ENCODE results near the gene TPPP2.
A peak's percentile ranks its signal among the peaks of the same experiment; 100 is the strongest.

The TPPP2 gene

GRCh38 chr14:21057803-21058675 is 28.0 kb downstream of the TPPP2 start, which contains the start of gene RNASE8:
Gene RNASE8, plus strand, starts transcription at chr14:21057822. Its CDS starts 71 bp downstream, at chr14:21057893.
- no peak for DNase-seq (ENCODE audit: low read depth in 2 of 2)

DNA sequence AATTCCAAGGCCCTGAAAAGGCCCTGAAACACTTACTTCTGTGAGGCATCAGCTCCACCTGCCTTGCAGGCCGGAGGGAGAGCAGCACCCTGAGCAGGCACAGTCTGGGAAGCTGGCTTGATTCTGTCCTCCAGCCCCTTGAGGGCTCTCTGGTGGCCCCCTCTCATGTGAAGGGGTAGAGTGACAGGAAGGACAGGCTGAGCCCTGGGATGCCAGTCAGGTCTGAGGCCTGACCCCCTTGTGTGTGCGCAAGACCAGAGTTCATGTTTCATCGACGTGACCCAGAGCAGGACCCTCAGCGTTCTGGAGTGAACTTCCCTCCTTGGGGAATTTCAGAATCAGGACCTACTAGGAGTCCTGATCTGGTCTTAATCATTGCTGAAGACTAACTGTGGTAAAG is 28.9 kb downstream of the TPPP2 start:
- DNase-seq (ENCODE audit: low read depth in 2 of 2): no peak

- no peak for DNase-seq (ENCODE audit: low read depth in 2 of 2)
These were observed 30.0 kb downstream of the TPPP2 start for GRCh38 chr14:21059842-21060613.

GRCh38 chr14:21060614-21061346 is 30.8 kb downstream of the TPPP2 start:
- DNase-seq (ENCODE audit: low read depth in 2 of 2): no peak

DNA sequence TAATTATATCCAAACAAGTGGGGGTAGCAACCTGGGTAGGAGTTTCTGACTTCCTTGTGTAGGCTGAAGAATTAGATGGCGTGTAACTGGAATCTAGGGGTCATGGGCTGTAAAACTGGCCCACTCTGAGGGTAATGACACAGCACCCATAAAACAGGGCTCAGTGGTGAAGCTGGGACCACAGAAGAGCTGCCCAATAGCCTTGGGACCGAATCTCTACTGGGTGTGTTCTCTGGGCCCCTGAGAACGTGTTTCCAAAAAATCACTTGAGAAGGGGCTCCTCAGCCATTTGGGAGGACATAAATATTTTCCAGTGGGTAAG is 31.3 kb downstream of the TPPP2 start:
- no peak for DNase-seq (ENCODE audit: low read depth in 2 of 2)

GRCh38 chr14:21063479-21063878 is 33.5 kb downstream of the TPPP2 start:
- no peak for DNase-seq (ENCODE audit: low read depth in 2 of 2)

DNA sequence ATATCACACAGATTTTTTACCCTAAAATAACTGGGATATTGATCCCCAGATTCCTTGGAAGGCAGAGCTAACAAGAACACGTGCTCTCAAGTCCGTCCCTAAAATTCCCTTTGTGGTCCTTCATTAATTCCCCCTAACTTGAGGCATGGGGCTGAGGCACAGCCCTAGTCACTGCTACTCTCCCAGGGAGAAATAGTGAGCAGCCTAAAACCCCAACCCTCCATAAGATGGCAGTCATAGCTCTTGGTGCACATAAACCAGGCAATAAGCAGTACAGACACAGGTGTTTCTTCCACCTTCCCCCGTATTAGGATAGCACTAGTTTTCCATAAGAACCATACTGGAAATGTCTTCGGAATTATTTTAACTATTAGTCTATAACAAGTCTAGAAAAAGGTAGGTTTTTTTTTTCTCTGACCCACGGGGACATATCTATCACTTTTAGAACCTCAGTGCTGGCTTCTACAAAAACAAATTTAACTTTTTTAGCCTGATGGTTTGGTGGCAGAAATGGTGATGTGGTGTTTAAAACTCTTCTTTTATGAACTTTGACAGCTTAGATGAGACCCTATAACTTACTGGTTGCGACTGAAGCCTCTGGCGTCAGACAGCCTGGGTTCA is 37.0 kb downstream of the TPPP2 start:
- DNase-seq (ENCODE audit: low read depth in 2 of 2): no peak

DNA sequence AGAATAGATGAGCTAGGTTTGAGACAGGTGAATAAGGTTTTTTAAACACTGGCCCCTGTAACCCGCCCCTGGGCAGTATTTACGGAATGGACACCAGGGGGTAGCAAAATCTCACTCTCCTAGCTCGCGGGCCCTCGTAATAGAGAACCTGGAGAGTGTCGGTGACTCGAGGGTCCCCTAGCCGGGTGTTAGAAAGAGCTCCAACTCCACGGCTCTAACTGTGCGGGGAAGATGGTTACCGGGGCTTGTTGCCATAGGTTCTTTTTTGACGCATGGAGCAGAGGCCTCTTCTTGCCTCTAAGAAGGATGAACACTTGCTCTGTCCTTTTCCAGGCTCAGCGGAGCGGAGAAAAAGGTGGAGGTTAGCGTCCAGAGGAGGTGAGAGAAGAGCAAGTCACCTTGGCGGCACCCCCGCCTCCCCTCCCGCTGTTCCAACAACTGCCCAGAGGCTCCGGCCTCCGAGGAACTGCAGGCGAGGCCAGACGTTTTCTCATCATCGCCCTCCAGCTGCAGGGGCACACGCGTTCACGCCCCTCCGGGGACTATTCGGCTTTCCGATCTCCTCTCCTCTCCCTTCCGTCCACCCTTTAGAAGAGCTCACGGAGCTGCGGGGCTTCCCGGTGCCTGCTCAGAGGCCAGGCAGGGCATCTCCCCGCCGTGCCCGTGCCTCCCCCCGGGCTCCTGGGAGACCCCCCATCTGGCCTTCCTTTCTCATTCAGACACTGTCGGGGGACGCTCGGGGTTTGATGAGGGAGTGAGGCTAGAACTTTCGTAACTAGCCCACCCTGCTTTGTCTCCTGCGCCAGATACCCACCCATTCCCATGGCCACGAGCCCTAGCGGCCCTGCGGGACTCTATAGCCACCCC is 38.7 kb downstream of the TPPP2 start:
- no peak for DNase-seq (ENCODE audit: low read depth in 2 of 2)

DNA sequence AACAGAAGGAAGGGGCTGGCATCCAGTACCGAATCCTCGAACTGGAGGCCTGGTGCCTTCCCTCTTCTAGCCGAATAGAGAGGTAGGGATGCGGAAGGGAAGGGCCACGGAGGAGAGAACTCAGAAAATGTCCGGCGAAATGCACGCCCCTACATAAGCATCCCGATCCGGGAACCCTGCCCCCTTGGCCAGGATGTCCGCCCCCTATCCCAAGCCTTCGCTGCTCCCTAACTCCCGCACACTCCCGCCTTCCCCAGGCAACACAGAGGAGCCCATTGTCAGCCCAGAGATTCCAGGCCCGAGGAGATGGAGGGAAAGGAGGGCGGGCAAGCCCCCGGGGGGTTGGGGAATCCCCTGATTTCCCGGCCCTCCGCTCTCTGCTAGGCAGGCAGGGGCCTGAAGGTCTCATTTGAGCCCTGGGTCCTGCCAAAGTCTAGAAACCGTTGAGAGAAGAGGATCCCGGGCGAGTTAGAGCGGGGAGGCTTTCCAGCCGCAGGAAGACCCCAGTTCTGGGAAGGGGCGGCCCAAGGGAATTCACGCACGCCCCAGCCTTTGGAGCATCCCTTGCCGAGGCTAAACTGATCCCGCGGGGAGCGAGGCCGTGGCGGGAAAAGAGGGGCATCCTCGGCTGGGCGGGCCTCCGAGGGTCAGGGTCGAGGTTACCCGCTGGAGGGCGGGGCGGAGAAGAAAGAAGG is 39.5 kb downstream of the TPPP2 start:
- DNase-seq (ENCODE audit: low read depth in 2 of 2): no peak

DNA sequence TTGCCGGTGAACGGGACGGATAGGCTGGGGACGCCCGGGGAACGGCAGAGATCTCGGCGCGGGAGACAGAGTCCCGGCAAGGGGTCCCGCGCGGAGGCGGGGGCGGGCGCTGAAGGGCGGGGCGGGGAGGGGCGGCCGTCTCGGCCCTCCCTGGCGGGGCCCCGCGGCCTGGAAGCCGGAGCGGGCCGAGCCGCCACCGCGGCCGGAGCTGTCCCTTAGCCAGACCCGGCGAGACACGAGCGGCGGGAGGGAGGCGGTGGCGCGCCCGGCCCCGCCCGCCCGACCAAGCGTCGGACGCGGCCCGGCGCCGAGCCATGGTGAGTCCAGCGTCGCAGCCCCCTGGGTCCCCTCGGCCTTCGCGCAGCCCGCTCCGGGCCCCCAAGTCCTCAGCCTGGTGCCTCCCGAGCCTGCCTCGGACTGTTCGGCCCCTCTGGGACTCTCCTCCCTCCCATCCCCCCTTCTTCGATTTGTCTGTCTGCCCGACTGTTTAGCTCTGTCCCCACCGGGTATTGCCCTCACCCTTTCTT is 40.1 kb downstream of the TPPP2 start, which contains the start of gene ARHGEF40:
TSS of gene ARHGEF40 (plus strand) at position 222 of the 527 bp plus-strand sequence. CDS start at position 315, 93 bp downstream.
- DNase-seq (ENCODE audit: low read depth in 2 of 2): no peak

GRCh38 chr14:21070610-21071224 is 40.7 kb downstream of the TPPP2 start:
- DNase-seq (ENCODE audit: low read depth in 2 of 2): no peak

- DNase-seq (ENCODE audit: low read depth in 2 of 2): peak in 1 of 2 donors; percentile 44
These were observed 41.4 kb downstream of the TPPP2 start for GRCh38 chr14:21071225-21072030.

DNA sequence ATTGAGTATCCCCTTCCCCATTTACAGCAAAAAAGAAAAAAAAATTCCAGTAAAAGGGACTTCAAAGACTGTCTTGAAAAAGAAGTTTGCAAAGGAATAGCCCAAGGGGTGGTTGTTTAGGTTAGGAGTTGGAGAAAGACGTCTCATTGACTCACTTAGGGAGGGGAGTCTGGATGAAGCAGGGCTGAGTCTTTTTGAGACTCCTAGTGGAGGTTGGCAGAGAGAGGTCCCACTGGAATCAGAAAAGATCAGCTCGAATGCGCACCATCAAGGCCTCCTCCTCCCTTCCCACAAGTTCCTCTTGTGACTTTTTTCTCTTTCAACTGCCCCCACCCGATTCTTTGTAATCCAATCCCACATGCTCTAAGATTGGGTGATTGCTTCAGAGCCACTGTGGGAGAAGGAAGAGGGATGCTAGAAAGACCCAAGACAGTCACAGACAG is 42.0 kb downstream of the TPPP2 start:
- no peak for DNase-seq (ENCODE audit: low read depth in 2 of 2)

- no peak for DNase-seq (ENCODE audit: low read depth in 2 of 2)
These were observed 42.8 kb downstream of the TPPP2 start for GRCh38 chr14:21072781-21073339.

- no peak for DNase-seq (ENCODE audit: low read depth in 2 of 2)
These were observed 43.9 kb downstream of the TPPP2 start for GRCh38 chr14:21073921-21074320.

GRCh38 chr14:21074398-21075272 is 44.6 kb downstream of the TPPP2 start:
- no peak for DNase-seq (ENCODE audit: low read depth in 2 of 2)

Measured in stimulated activated CD4-positive, alpha-beta T cell treated with anti-CD3 and anti-CD28 coated beads, Interleukin-4, amount 100 ng/mL, for 48 hours (primary cell).